K562 (cell line): ENCODE results near the gene LGALS3BP. TPM values are rescaled to one million over a fixed set of nuclear protein-coding genes. Genes with fewer than 3 reads are reported as not detected.

Source experiments
- ATAC-seq: fragments of 200-7000 bp; cut with Tn5 transposase; 3 replicates; pipeline ENCODE4 v1.9.1; 2020; ENCODE audit warnings: moderate library complexity
- BruUV-seq: library from RNA; stranded (reverse); fragments of 400-500 nt; replicated peaks from 2 replicates; lab custom pipeline; 2021; lab: Mats Ljungman, UMichigan
- CTCF ChIA-PET: fragments of 300-600 bp; formaldehyde crosslinking; extraction: SDS; loops from one replicate; lab custom pipeline; 2021; ENCODE audit warnings: low intra/inter-chr PET ratio; lab: Yijun Ruan, JAX
- POLR2A ChIA-PET: fragments of 300-600, 350-650 bp; sonication (Branson Sonifier 250); formaldehyde crosslinking; extraction: SDS; loops from one replicate; lab custom pipeline; 2021; ENCODE audit warnings: antibody characterized with exemption, inconsistent platforms; lab: Yijun Ruan, JAX
- DNase-seq, 4 experiments: peaks; one replicate each; pipeline versions ENCODE4 v3.0.0 to v3.0.0-alpha.2; 2011 to 2018; ENCODE audit warnings: low spot score in 3 of 4, mixed read lengths in 3 of 4; ENCODE audit errors: extremely low read depth in 1 of 4
- FAIRE-seq: peaks from 2 replicates; lab custom pipeline; 2011; peaks lifted over from hg19 to GRCh38; lab: Jason Lieb, UNC
- H2AFZ ChIP-seq: 2 replicates; pipeline ENCODE4 v1.6.0; 2011; ENCODE audit warnings: low read depth, low read length, control low read depth, inconsistent platforms
- H3K27ac ChIP-seq: fragments of 200-600 bp; 3 replicates; pipeline ENCODE4 v1.8.0; 2011; ENCODE audit warnings: low read depth, mild to moderate bottlenecking, control low read depth, inconsistent platforms, low read length, moderate library complexity, mixed read lengths; ENCODE audit errors: extremely low read depth
- H3K27me3 ChIP-seq, 2 experiments: fragments of 300-600 bp in 1 of 2; 2 replicates in 1 of 2; 3 replicates in 1 of 2; pipeline versions ENCODE4 v1.6.0 to v1.8.0; 2011; ENCODE audit warnings: inconsistent platforms in 2 of 2, low read length in 2 of 2, mild to moderate bottlenecking in 1 of 2, mixed read lengths in 1 of 2, moderate library complexity in 1 of 2; ENCODE audit not compliant: control insufficient read depth in 2 of 2, insufficient read depth in 2 of 2
- H3K36me3 ChIP-seq: fragments of 300-600 bp; 3 replicates; pipeline ENCODE4 v1.8.0; 2011; ENCODE audit warnings: mild to moderate bottlenecking, low read length, inconsistent platforms; ENCODE audit not compliant: control insufficient read depth, insufficient read depth
- H3K4me1 ChIP-seq, 2 experiments: fragments of 200-600 bp in 1 of 2; replicated peaks in 1 of 2; 2 replicates in 1 of 2; 3 replicates in 1 of 2; pipeline versions ENCODE4 v1.5.1 to v1.8.0; 2011; ENCODE audit warnings: inconsistent platforms in 2 of 2, low read length in 2 of 2, mild to moderate bottlenecking in 1 of 2, mixed read lengths in 1 of 2, moderate library complexity in 1 of 2; ENCODE audit not compliant: control insufficient read depth in 2 of 2, insufficient read depth in 2 of 2
- H3K4me2 ChIP-seq: 2 replicates; pipeline ENCODE4 v1.6.1; 2011; ENCODE audit warnings: low read length, control low read depth, inconsistent platforms, mixed read lengths; ENCODE audit not compliant: insufficient read depth
- H3K4me3 ChIP-seq: fragments of 200-600 bp; sonication (generic), shearing (Covaris generic); 2 replicates; pipeline ENCODE4 v1.5.1; 2016; ENCODE audit warnings: control low read depth, inconsistent platforms
- H3K79me2 ChIP-seq: fragments of 200-600 bp; 3 replicates; pipeline ENCODE4 v1.8.0; 2011; ENCODE audit warnings: low read length, inconsistent platforms; ENCODE audit not compliant: control insufficient read depth, insufficient read depth
- H3K9ac ChIP-seq, 2 experiments: 2 replicates each; pipeline versions ENCODE4 v1.6.0 to v1.6.1; 2011; ENCODE audit warnings: low read depth in 2 of 2, low read length in 2 of 2, control low read depth in 1 of 2, inconsistent platforms in 1 of 2, mild to moderate bottlenecking in 1 of 2, mixed read lengths in 1 of 2; ENCODE audit not compliant: insufficient read depth in 1 of 2
- H3K9me1 ChIP-seq: one replicate; pipeline ENCODE4 v1.6.0; 2011; ENCODE audit warnings: inconsistent platforms, mild to moderate bottlenecking, low read length, moderate library complexity; ENCODE audit not compliant: control insufficient read depth, insufficient read depth
- H3K9me3 ChIP-seq: replicated peaks from 2 replicates; pipeline ENCODE4 v1.5.1; 2011; ENCODE audit warnings: low read depth, low read length, inconsistent platforms; ENCODE audit not compliant: control insufficient read depth, insufficient read depth
- H4K20me1 ChIP-seq: replicated peaks from 2 replicates; pipeline ENCODE4 v1.6.1; 2011; ENCODE audit warnings: low read length, inconsistent platforms, mixed read lengths; ENCODE audit not compliant: control insufficient read depth, insufficient read depth
- DDX20 ChIP-seq: fragments of 450-650 bp; IDR thresholded peaks from 2 replicates; pipeline ENCODE4 v1.6.1; 2016; ENCODE audit warnings: missing genetic modification characterization, low read depth, mild to moderate bottlenecking, missing compliant biosample characterization, moderate library complexity
- SETDB1 ChIP-seq: IDR thresholded peaks from one replicate; pipeline ENCODE4 v1.6.1; 2012; ENCODE audit warnings: low read length, control low read depth, inconsistent platforms
- WGBS: fragments of 100-300 bp; shearing (Covaris generic); methylation state at CpG from one replicate; pipeline ENCODE4 v1.1.6; 2016; ENCODE audit warnings: low coverage, mixed read lengths; ENCODE audit not compliant: insufficient coverage; ENCODE audit errors: missing lambda C conversion rate; 5-methylcytosine and 5-hydroxymethylcytosine counted together
- in situ Hi-C: fragments of 300-500 bp; cut with MboI; formaldehyde crosslinking; loops from 4 replicates; pipeline ENCODE4 v1.15.0; 2018; ENCODE audit warnings: inconsistent platforms, mixed read lengths
- intact Hi-C: fragments of 100-400 bp; cut with micrococcal nuclease; formaldehyde crosslinking; loops from 2 replicates; pipeline ENCODE4 v1.14.2; 2022
- polyA plus RNA-seq, 8 experiments: library from polyadenylated mRNA; depleted of rRNA in 4 of 8; stranded (reverse) in 5 of 8; unstranded in 3 of 8; fragments of >200 nt; fragmentation: Nextera tagmentation in 2 of 8; fragmentation: Illumina TruSeq in 1 of 8; extraction: Ambion mirVana in 2 of 8; extraction: Trizol in 1 of 8; gene quantifications; 2 replicates each; pipeline versions ENCODE4 v1.2.1 to v1.2.3, GENCODE V29; 2011 to 2014; ENCODE audit warnings: inconsistent platforms in 1 of 8, missing spikeins in 1 of 8
- total RNA-seq, 7 experiments: library from RNA; depleted of rRNA in 6 of 7; stranded (reverse); fragments of >200 nt in 6 of 7; fragmentation: Illumina TruSeq in 2 of 7; extraction: Trizol in 2 of 7; gene quantifications; 2 replicates each; pipeline versions ENCODE4 v1.2.1 to v1.2.3, GENCODE V29; 2011 to 2021; ENCODE audit warnings: low replicate concordance in 1 of 7
- TF ChIP-seq, protein P1 (sequence below): fragments of 450-650 bp; conservative IDR thresholded peaks from 2 replicates; pipeline ENCODE4 v1.6.1; 2016; ENCODE audit warnings: missing genetic modification characterization, low read depth, mild to moderate bottlenecking, missing compliant biosample characterization, moderate library complexity

The LGALS3BP gene
- total and polyA plus RNA-seq, 9 of the 15 experiments (the other 6 are each of a cell fraction or from before 2014, with no cell fraction given), result 0.39 to 5.3 (median 3.2) TPM

DNA sequence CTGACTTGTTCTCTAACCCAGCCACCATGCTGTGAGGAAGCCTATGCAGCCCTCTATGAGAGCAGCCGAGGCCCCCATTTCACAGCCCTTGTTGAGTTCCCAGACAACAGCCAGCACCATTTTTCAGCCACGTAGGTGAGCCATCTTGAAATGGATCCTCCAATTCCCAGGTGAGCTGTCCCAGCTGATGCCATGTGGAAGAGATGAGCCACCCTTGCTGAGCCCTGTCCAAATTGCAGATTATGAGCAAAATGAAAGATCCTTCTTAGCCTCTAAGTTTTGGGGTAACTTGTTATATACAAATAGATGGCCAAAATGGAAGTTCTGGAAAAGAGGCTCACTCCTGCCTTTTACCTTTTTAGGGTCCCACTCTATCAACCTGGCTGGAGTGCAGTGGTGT, 28.9 kb downstream of the LGALS3BP start:
- no TSS peak for BruUV-seq
- FAIRE-seq, result no peak
- H3K36me3 ChIP-seq, result no peaks in the 10 kb centered on the region

More for the DNA sequence above, 28.9 kb downstream of the LGALS3BP start:
- Histone ChIP-seq H2AFZ (no peak overlapping the region), H3K27ac (no peak overlapping the region), H3K9ac (no peak overlapping the region), H3K4me1 (0 out of 5 replicates have a peak, but pooled peaks cover 0 to 2% of the 10 kb centered on the region in 2 experiments), H3K4me3 (no peak overlapping the region), H3K79me2 (no peaks in the 10 kb centered on the region), H3K9me3 (no peaks in the 10 kb centered on the region), H3K4me2 (no peak overlapping the region), H3K9me1 (no peaks in the 10 kb centered on the region), H4K20me1 (no peaks in the 10 kb centered on the region; the same call in 1 of the 2 replicates), H3K27me3 (peaks cover 46 to 90% of the 10 kb centered on the region in 2 experiments)
- POLR2A ChIA-PET, result interaction anchor here (1.3 kb wide), 1 partner anchor 8 kb away, joined by 5 read pairs; no protein-coding TSS in a partner anchor
- ATAC-seq (no peak), DNase-seq (no peak)
- in situ Hi-C loops (no loop called here), intact Hi-C loops (no loop called here)
- WGBS, result 14% methylated on average over 2 of the region's 2 CpGs
- CTCF ChIA-PET, result no interaction called here
- no peak for TF ChIP-seq DDX20 (tag)
- TF ChIP-seq SETDB1, result no peak
- TF ChIP-seq, protein P1, sequence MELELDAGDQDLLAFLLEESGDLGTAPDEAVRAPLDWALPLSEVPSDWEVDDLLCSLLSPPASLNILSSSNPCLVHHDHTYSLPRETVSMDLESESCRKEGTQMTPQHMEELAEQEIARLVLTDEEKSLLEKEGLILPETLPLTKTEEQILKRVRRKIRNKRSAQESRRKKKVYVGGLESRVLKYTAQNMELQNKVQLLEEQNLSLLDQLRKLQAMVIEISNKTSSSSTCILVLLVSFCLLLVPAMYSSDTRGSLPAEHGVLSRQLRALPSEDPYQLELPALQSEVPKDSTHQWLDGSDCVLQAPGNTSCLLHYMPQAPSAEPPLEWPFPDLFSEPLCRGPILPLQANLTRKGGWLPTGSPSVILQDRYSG (tag), result no peak
